Limb (tissue), 2 donors: ENCODE results near the gene BCL6.
"Not testable (repeated sequence)": the region's sequence is repeated elsewhere in the genome, so short reads cannot be mapped to it uniquely, and the experiment has no call there.

Source experiments
- DNase-seq, 2 donors: peaks; one replicate each; pipeline ENCODE4 v3.0.0-alpha.2; 2016; ENCODE audit errors: extremely low spot score in 2 of 2

Gene BCL6

GRCh38 chr3:187714404-187714979, 30.8 kb downstream of the BCL6 start:
- peak; percentile 36 to 81 for DNase-seq

GRCh38 chr3:187713504-187713903, 31.8 kb downstream of the BCL6 start:
- DNase-seq: no peak

DNA sequence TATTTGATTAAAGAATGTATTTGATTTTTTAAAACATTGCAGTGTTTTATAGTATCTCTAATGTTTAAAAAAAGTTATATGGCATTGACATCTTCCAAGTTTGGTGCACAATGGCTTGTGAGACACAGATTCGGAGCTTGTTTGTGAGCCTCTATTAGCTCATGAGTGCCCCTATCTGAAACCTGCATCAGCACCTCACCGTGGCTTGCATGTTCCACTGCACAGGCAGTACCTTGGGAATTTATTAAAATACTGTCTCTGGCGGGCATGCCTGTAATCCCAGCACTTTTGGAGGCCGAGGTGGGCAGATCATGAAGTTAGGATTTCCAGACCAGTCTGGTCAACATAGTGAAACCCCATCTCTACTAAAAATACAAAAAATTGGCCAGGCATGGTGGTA, 36.1 kb downstream of the BCL6 start:
- DNase-seq: no peak

DNA sequence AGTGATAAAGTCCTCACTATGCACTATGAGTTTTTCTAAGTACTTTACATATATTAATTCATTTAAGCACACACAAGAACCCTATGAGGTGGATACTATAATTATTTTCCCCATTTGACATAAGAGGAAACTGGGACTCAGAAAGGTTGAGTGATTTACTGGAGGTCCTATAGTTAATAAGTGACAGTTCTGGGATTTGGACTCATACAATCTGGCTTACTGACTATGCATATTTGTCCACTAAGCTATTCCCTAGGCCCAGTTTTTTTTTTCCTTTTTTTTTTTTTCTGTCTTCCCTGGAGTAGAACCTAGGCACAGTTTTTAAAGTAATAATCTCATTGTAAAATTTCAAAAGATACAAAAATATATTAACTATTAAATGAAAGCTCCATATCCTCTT, 36.6 kb downstream of the BCL6 start:
- no peak for DNase-seq

DNA sequence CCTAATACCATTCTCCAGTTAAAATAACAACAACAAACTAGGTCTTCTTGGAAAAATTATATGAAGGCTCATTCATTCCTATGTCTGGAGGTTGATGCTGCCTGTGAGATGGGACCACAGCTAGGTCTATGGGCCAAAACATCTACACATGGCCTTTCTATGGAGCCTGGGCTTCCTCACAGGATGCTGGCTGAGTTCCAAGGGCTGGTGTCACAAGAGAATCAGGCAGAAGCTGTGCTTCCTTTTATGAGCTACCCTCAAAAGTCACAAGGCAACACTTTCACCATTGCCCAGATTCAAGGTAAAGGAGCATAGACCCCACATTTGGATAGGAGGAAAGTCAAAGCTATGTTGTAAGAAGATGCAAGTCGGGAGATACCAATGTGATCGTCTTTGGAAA, 38.3 kb downstream of the BCL6 start:
- no peak for DNase-seq

- no peak for DNase-seq
These were observed 40.1 kb downstream of the BCL6 start for GRCh38 chr3:187705164-187705563.

GRCh38 chr3:187702507-187703033, 42.7 kb downstream of the BCL6 start, which contains the start of gene RTP2:
RTP2 (minus strand) TSS chr3:187702557; CDS start chr3:187702128, 429 bp downstream.
- DNase-seq: no peak

DNA sequence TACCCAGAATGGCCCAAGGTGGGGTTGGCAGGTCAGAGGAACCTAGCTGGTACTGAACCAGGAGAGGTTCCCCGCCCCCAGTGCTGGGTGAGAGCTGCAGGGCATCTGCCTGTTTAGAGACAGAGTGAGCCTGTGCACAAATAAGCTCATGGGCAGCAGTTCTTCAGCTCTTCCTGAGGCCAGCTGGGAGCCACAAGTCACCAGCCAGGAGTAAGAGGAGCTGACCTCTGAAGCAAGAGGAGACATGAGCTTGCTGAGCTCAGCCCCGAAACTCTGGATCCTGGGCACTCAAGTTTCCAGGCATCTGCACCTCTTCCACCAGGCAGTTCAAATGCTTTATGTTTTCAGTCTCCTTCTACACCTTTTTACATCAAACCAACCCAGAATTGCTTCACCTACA, 45.0 kb downstream of the BCL6 start:
- no peak for DNase-seq

- no peak for DNase-seq
These were observed 46.5 kb downstream of the BCL6 start for GRCh38 chr3:187698499-187699399.

GRCh38 chr3:187696021-187696420, 49.2 kb downstream of the BCL6 start:
- no peak for DNase-seq

GRCh38 chr3:187695449-187695848, 49.8 kb downstream of the BCL6 start:
- no peak for DNase-seq

DNA sequence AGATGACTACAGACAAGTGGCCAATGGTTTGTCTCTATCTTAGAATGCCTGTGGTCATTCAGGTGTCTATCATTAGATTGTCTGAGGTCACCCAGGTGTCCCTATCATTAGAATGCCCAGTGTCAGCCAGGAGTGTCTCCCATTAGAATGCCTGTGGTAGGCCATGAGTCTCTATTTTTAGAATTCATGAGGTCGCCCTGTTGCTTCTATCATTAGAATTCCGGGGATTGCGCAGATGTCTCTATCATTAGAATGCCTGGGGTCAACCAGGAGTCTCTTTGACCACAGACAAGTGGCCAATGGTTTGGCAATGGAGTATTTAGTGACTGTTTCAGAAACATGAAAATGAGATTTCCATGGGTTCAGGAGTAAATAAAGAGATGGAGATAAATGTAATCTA, 50.5 kb downstream of the BCL6 start:
- DNase-seq: no peak

DNA sequence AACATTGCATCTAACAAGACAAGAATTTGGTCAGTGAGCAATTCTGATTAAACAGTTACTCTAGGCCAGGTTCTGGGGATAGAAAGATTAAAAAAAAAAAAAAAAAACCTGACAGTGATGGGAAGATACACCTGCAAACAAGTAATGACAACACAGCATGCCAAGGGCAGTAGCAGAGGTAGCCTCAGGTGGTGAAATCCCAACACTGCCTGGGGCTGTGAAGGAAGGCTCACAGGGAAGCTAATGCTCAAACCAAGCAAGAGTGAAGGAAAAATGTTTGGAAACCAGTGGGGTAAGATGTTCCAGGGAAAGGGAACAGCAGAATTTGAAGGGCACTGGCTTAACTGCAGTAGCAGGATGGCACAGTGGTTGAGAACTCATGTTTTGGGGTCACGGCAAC, 51.8 kb downstream of the BCL6 start:
- no peak for DNase-seq

GRCh38 chr3:187689984-187690383, 55.3 kb downstream of the BCL6 start:
- no peak for DNase-seq

- DNase-seq: no peak
These were observed 58.5 kb downstream of the BCL6 start for GRCh38 chr3:187686621-187687273.

DNA sequence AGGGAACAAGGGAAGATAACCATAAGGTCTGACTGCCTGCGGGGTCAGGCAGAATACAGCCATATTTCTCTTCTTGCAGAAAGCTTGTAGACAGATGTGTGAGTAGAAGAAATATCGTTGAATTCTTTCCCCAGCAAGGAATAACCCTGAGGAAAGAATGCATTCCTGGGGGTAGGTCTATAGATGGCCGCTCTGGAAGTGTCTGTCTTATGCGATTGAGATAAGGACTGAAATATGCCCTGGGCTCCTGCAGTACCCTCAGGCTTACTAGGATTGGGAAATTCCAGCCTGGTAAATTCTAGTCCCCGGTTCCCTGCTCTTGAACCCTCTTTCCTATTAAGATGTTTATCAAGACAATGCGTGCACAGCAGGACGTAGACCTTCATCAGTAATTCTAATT, 59.3 kb downstream of the BCL6 start:
- DNase-seq: no peak

DNA sequence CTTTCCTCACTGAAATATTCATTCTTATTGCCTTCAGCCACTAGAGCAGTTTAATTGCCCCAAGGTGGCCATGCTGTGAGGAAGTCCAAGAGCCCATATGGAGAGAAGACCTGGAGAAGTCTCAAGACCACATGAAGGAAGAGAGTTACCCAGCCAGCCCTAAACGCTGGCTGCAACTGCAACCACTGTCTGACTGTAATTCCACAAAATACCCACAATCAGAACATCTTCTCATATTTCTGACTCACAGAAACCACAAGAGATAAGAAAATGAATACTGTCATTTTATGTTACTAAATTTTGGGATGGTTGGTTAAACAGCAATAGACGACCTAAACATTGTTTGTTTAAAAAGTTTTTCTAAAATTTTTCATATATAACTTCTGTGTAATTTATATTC, 60.4 kb downstream of the BCL6 start:
- DNase-seq: no peak

- no peak for DNase-seq
These were observed 60.8 kb downstream of the BCL6 start for GRCh38 chr3:187684444-187684843.

GRCh38 chr3:187681756-187682155, 63.5 kb downstream of the BCL6 start:
- DNase-seq: not testable (repeated sequence)

GRCh38 chr3:187679638-187680396, 65.5 kb downstream of the BCL6 start:
- peak; percentile 62 to 83 for DNase-seq

GRCh38 chr3:187678726-187679268, 66.5 kb downstream of the BCL6 start:
- DNase-seq: peak; percentile 45 to 63
